Measurements from ENCODE around the gene NTSR1.

Gene NTSR1

DNA sequence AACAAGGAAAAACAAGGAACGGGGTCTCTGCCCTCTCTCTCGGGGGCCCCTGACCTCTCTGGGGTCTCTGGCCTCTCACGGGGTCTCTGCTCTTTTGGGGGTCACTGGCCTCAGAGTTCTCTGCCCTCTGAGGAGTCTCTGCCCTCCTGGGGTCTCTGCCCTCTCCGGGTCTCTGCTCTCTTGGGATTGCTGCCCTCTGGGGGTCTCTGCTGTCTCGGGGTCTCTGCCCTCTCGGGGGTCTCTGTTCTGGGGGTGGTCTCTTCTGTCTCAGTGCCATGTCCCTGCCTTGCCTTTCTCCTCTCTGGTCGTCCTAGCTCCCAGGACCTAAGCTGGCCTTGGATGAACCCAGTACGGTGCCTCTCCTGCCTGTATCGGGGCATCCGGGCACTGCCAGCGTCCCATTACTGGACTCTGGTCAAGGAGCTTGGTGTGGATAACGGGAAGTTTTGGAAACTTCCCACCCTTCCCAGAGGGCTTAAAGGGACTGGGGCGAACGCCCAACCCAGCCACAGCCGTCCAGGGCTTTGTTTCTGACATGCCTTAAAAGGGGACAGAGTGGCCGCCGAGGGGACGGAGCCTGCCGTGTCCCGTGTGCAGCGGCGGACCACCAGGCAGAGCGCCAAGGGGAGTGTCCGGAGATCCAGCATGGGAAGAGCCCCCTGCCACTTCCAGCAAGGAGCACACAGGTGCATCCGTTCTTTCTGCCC lies 62.9 kb downstream of the NTSR1 start:
- no peak overlapping the region for H3K27ac ChIP-seq
- no peak for TF ChIP-seq ZFX (IDR thresholded peaks at IDR 0.05)
- TF ChIP-seq, protein P1, sequence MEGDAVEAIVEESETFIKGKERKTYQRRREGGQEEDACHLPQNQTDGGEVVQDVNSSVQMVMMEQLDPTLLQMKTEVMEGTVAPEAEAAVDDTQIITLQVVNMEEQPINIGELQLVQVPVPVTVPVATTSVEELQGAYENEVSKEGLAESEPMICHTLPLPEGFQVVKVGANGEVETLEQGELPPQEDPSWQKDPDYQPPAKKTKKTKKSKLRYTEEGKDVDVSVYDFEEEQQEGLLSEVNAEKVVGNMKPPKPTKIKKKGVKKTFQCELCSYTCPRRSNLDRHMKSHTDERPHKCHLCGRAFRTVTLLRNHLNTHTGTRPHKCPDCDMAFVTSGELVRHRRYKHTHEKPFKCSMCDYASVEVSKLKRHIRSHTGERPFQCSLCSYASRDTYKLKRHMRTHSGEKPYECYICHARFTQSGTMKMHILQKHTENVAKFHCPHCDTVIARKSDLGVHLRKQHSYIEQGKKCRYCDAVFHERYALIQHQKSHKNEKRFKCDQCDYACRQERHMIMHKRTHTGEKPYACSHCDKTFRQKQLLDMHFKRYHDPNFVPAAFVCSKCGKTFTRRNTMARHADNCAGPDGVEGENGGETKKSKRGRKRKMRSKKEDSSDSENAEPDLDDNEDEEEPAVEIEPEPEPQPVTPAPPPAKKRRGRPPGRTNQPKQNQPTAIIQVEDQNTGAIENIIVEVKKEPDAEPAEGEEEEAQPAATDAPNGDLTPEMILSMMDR (conservative IDR thresholded peaks at IDR 0.05), result no peak

GRCh38 chr20:62772103-62772611 lies 63.5 kb downstream of the NTSR1 start:
- no peak overlapping the region for H3K27ac ChIP-seq

DNA sequence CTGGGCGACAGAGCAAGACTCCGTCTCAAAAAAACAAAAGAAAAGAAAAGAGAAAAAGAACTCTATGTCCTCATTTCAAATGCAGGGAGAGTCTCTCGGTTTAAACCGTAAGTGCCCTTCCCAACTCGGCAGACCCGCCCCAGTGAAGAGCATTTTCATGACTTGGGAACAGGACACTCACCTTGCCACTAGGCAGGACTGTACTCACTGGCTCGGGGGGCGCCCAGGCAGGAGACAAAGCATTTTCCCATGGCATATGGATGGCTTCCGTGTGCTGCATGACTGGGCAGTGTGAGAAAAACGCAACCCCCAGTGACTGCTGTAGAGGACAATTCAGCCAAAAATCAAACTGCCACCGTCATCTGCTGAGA lies 64.0 kb downstream of the NTSR1 start:
- TF ChIP-seq, protein P1 (conservative IDR thresholded peaks at IDR 0.05), result no peak
- no peak for TF ChIP-seq ZFX (IDR thresholded peaks at IDR 0.05)
- no peak overlapping the region for H3K27ac ChIP-seq

More at GRCh38 chr20:62772103-62772611, 63.5 kb downstream of the NTSR1 start:
- TF ChIP-seq, protein P1 (conservative IDR thresholded peaks at IDR 0.05), result no peak
- TF ChIP-seq ZFX (IDR thresholded peaks at IDR 0.05), result no peak

GRCh38 chr20:62772990-62773844 lies 64.6 kb downstream of the NTSR1 start:
- no peak overlapping the region for H3K27ac ChIP-seq
- TF ChIP-seq, protein P1 (conservative IDR thresholded peaks at IDR 0.05), result no peak
- TF ChIP-seq ZFX (IDR thresholded peaks at IDR 0.05), result no peak

DNA sequence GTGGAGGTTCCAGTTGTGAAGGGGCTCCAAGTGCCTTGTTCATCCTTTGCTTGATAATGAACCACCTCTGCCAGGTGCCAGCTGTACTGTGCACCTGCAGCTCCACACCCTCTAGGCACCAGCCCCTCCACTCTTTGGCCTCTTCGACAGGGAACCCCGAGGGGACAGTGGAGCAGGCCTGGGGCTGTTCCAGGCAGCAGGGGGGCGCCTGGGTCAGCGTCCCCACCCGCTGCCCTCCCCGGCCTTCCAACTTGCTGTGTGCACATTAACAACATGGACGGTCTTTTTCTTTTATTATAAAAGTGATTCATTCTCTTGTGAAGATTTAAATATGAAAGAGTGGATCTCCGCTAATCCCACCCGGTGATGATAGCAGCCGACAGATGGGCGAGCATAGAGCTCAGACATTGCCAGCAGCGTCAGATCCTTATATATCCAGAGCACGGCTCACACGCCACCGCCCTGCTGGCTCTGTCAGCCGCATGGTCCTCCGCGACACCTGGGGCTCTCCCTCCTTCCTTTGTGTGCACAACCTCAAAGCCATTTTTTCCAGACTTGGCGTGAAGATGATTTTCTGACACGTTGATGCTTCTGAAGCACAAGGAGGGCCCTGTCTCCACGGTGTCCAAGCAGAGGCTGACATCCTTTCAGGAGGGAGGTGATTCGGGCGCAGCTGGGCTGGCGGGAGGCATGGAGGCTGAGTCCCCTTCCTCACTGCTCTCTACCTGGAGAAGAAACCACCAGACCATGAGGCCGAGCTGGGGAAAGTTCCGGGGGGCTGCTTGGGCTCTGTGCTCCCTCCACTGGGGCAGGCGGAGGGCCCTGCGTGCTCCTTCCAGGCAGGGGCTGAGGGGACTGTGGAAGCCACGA lies 65.4 kb downstream of the NTSR1 start:
- H3K27ac ChIP-seq, result no peak overlapping the region
- no peak for TF ChIP-seq ZFX (IDR thresholded peaks at IDR 0.05)
- TF ChIP-seq, protein P1 (conservative IDR thresholded peaks at IDR 0.05), result no peak

DNA sequence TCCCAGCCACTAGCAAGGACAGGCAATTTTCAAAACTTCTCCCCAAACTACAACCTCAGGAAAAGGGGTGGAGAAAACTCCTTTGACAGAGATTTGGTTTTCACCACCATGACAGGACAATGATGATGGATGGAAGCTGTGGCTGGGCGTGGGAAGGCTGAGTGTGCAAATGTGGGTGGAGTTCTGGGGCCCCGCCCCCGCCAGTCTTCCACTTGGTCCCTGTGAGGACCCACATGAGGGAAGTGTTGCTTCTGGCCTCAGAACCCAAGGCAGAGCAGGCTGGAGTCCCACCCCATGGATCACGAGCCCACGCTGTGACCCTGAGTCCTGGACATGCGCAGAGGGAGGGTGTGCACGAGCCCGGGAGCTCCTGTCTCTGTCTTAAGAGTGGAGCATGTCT lies 66.1 kb downstream of the NTSR1 start:
- TF ChIP-seq, protein P1 (conservative IDR thresholded peaks at IDR 0.05), result no peak
- TF ChIP-seq ZFX (IDR thresholded peaks at IDR 0.05), result no peak
- no peak overlapping the region for H3K27ac ChIP-seq

Data from C4-2B (cell line).